PC-3 (cell line): ENCODE data around the gene MRPL41. TPM values are rescaled to one million over a fixed set of nuclear protein-coding genes. Genes with fewer than 3 reads are reported as not detected.

ENCODE experiments used
- ATAC-seq: fragments of 200-7000 bp; cut with Tn5 transposase; 2 replicates; pipeline ENCODE4 v1.9.1; 2020; ENCODE audit warnings: mild to moderate bottlenecking, moderate library complexity
- BruUV-seq: library from RNA; stranded (reverse); fragments of 400-500 nt; replicated peaks from 2 replicates; lab custom pipeline; 2021; lab: Mats Ljungman, UMichigan
- CTCF ChIA-PET: fragments of 300-600 bp; sonication (Branson Sonifier 250); formaldehyde crosslinking; loops from one replicate; lab custom pipeline; 2022; ENCODE audit warnings: antibody characterized with exemption; lab: Charles Lee
- POLR2A ChIA-PET: fragments of 300-600 bp; sonication (Branson Sonifier 250); formaldehyde crosslinking; loops from one replicate; lab custom pipeline; 2022; ENCODE audit warnings: antibody characterized with exemption; ENCODE audit not compliant: unreplicated experiment; lab: Charles Lee
- DNase-seq: peaks from one replicate; pipeline ENCODE4 v3.0.0-alpha.2; 2015
- H2AFZ ChIP-seq: fragments of 300-600 bp; sonication (generic); 2 replicates; pipeline ENCODE4 v1.6.0; 2016; ENCODE audit warnings: antibody characterized with exemption, low read length
- H3F3A ChIP-seq: fragments of 300-600 bp; sonication (generic); one replicate; pipeline ENCODE4 v1.6.0; 2017; ENCODE audit warnings: antibody characterized with exemption, low read length, control low read depth, mild to moderate bottlenecking; ENCODE audit not compliant: unreplicated experiment
- H3K27ac ChIP-seq: fragments of 300-600 bp; sonication (generic); 2 replicates; pipeline ENCODE4 v1.5.1; 2016; ENCODE audit warnings: mild to moderate bottlenecking, low read length
- H3K27me3 ChIP-seq: fragments of 300-600 bp; sonication (generic); 2 replicates; pipeline ENCODE4 v1.6.1; 2016; ENCODE audit warnings: low read length, mixed read lengths
- H3K36me3 ChIP-seq: fragments of 300-600 bp; sonication (generic); 2 replicates; pipeline ENCODE4 v1.6.1; 2016; ENCODE audit warnings: low read depth, mixed run types, low read length, mixed read lengths
- H3K4me1 ChIP-seq: fragments of 300-600 bp; sonication (generic); 2 replicates; pipeline ENCODE4 v1.5.1; 2016; ENCODE audit warnings: low read length; ENCODE audit not compliant: insufficient read depth
- H3K4me2 ChIP-seq: fragments of 300-600 bp; sonication (generic); 2 replicates; pipeline ENCODE4 v1.6.0; 2016; ENCODE audit warnings: low read length
- H3K4me3 ChIP-seq: fragments of 300-600 bp; sonication (generic); 2 replicates; pipeline ENCODE4 v1.5.1; 2016; ENCODE audit warnings: mild to moderate bottlenecking, low read length, mixed read lengths
- H3K79me2 ChIP-seq: fragments of 300-600 bp; sonication (generic); 2 replicates; pipeline ENCODE4 v1.6.1; 2017; ENCODE audit warnings: low read length, mixed read lengths
- H3K9ac ChIP-seq: fragments of 300-600 bp; sonication (generic); 2 replicates; pipeline ENCODE4 v1.6.0; 2016; ENCODE audit warnings: mild to moderate bottlenecking, low read length
- H3K9me2 ChIP-seq: fragments of 300-600 bp; sonication (generic); replicated peaks from 2 replicates; pipeline ENCODE4 v1.6.1; 2016; ENCODE audit warnings: mixed run types, low read length, mixed read lengths
- H3K9me3 ChIP-seq: fragments of 300-600 bp; sonication (generic); 2 replicates; pipeline ENCODE4 v1.6.1; 2016; ENCODE audit warnings: low read length, mixed read lengths
- H4K20me1 ChIP-seq: fragments of 300-600 bp; sonication (generic); 2 replicates; pipeline ENCODE4 v1.6.1; 2016; ENCODE audit warnings: low read length, mixed read lengths
- CTCF ChIP-seq: fragments of 300-600 bp; sonication (generic); conservative IDR thresholded peaks from 2 replicates; pipeline ENCODE4 v1.5.1; 2017; ENCODE audit warnings: antibody characterized with exemption, low read depth, mild to moderate bottlenecking, low read length
- EZH2 ChIP-seq: fragments of 300-600 bp; sonication (generic); IDR thresholded peaks from one replicate; pipeline ENCODE4 v1.6.1; 2017; ENCODE audit warnings: antibody characterized with exemption, mild to moderate bottlenecking, low read length; ENCODE audit not compliant: unreplicated experiment
- EZH2phosphoT487 ChIP-seq: fragments of 300-600 bp; sonication (generic); IDR thresholded peaks from 2 replicates; pipeline ENCODE4 v1.6.1; 2018; ENCODE audit warnings: mild to moderate bottlenecking, antibody characterized with exemption, low read length, borderline replicate concordance
- intact Hi-C: fragments of 100-400 bp; cut with micrococcal nuclease; formaldehyde crosslinking; loops from 2 replicates; pipeline ENCODE4 v1.9.0; 2023
- total RNA-seq: library from RNA; depleted of rRNA; stranded (reverse); fragments of >200 nt; gene quantifications from 2 replicates; pipeline ENCODE4 v1.2.3, GENCODE V29; 2014

The MRPL41 gene
- total RNA-seq, 1 experiment from 2014 or later: 159 TPM

GRCh38 chr9:137519553-137519952 lies 32.1 kb upstream of the MRPL41 start:
- Histone ChIP-seq H3K79me2 (no peaks in the 10 kb centered on the region), H3K36me3 (no peaks in the 10 kb centered on the region), H3K4me1 (no peaks in the 10 kb centered on the region), H3F3A (no peaks in the 10 kb centered on the region), H3K4me3 (no peak overlapping the region), H3K9ac (no peak overlapping the region), H2AFZ (no peak overlapping the region), H3K27ac (no peak overlapping the region), H3K9me2 (no peaks in the 10 kb centered on the region), H3K27me3 (no peaks in the 10 kb centered on the region), H3K4me2 (no peak overlapping the region), H4K20me1 (no peaks in the 10 kb centered on the region), H3K9me3 (no peaks in the 10 kb centered on the region)
- ChIA-PET POLR2A (no interaction called here), CTCF (no interaction called here)
- BruUV-seq: no TSS peak
- TF ChIP-seq CTCF: no peak
- DNase-seq (no peak), ATAC-seq (no peak)
- intact Hi-C loops: no loop called here

- Histone ChIP-seq H3K4me1 (no peaks in the 10 kb centered on the region), H3K9me2 (no peaks in the 10 kb centered on the region), H3F3A (no peaks in the 10 kb centered on the region), H3K27ac (no peak overlapping the region), H3K79me2 (no peaks in the 10 kb centered on the region), H3K27me3 (no peaks in the 10 kb centered on the region), H3K4me2 (no peak overlapping the region), H3K36me3 (no peaks in the 10 kb centered on the region), H3K4me3 (no peak overlapping the region), H2AFZ (no peak overlapping the region), H3K9me3 (no peaks in the 10 kb centered on the region), H4K20me1 (no peaks in the 10 kb centered on the region), H3K9ac (no peak overlapping the region)
- POLR2A ChIA-PET: no interaction called here
- CTCF ChIA-PET: no interaction called here
- ATAC-seq (no peak), DNase-seq (no peak)
- TF ChIP-seq CTCF: no peak
- no peak for TF ChIP-seq EZH2phosphoT487
- no peak for TF ChIP-seq EZH2
- BruUV-seq: no TSS peak
- intact Hi-C loops: no loop called here
Observed at GRCh38 chr9:137520614-137521404, 30.9 kb upstream of the MRPL41 start.

GRCh38 chr9:137521405-137521985 lies 30.2 kb upstream of the MRPL41 start:
- H3K4me3 ChIP-seq: no peak overlapping the region
- H3K79me2 ChIP-seq: no peaks in the 10 kb centered on the region
- ATAC-seq: no peak
- H3F3A ChIP-seq: no peaks in the 10 kb centered on the region
- no TSS peak for BruUV-seq
- H3K9me2 ChIP-seq: no peaks in the 10 kb centered on the region
- DNase-seq: no peak
- H3K9ac ChIP-seq: no peak overlapping the region
- H3K27ac ChIP-seq: no peak overlapping the region
- H2AFZ ChIP-seq: no peak overlapping the region
- ChIA-PET POLR2A (no interaction called here), CTCF (no interaction called here)
- H4K20me1 ChIP-seq: no peaks in the 10 kb centered on the region
- no peaks in the 10 kb centered on the region for H3K4me1 ChIP-seq
- TF ChIP-seq EZH2phosphoT487: no peak
- no peak for TF ChIP-seq EZH2
- TF ChIP-seq CTCF: no peak
- no peaks in the 10 kb centered on the region for H3K27me3 ChIP-seq
- intact Hi-C loops: no loop called here
- H3K4me2 ChIP-seq: no peak overlapping the region
- no peaks in the 10 kb centered on the region for H3K36me3 ChIP-seq
- no peaks in the 10 kb centered on the region for H3K9me3 ChIP-seq
